Ishikawa (cell line): ENCODE measurements around the gene CACNA2D3.

Source experiments
- CEBPB ChIP-seq: IDR thresholded peaks from 2 replicates; pipeline ENCODE4 v1.6.1; 2012
- CREB1 ChIP-seq: IDR thresholded peaks from 2 replicates; pipeline ENCODE4 v1.6.1; 2012; ENCODE audit warnings: low read depth
- EGR1 ChIP-seq: IDR thresholded peaks from 2 replicates; pipeline ENCODE4 v1.6.1; 2012
- EP300 ChIP-seq: IDR thresholded peaks from 2 replicates; pipeline ENCODE4 v1.6.1; 2012; ENCODE audit warnings: borderline replicate concordance
- FOXM1 ChIP-seq: IDR thresholded peaks from 2 replicates; pipeline ENCODE4 v1.6.1; 2012; ENCODE audit warnings: low read depth, borderline replicate concordance
- MAX ChIP-seq: IDR thresholded peaks from 2 replicates; pipeline ENCODE4 v1.6.1; 2012
- NFIC ChIP-seq: IDR thresholded peaks from 2 replicates; pipeline ENCODE4 v1.6.1; 2012
- RAD21 ChIP-seq: IDR thresholded peaks from 2 replicates; pipeline ENCODE4 v1.6.1; 2012; ENCODE audit warnings: low read depth
- REST ChIP-seq: IDR thresholded peaks from 2 replicates; pipeline ENCODE4 v1.6.1; 2012; ENCODE audit warnings: low read depth, mild to moderate bottlenecking
- TAF1 ChIP-seq: IDR thresholded peaks from 2 replicates; pipeline ENCODE4 v1.6.1; 2012; ENCODE audit warnings: low read depth, mild to moderate bottlenecking
- TCF12 ChIP-seq: IDR thresholded peaks from 2 replicates; pipeline ENCODE4 v1.6.1; 2012; ENCODE audit warnings: low read depth
- TEAD4 ChIP-seq: IDR thresholded peaks from 2 replicates; pipeline ENCODE4 v1.6.1; 2012
- USF1 ChIP-seq: IDR thresholded peaks from 2 replicates; pipeline ENCODE4 v1.6.1; 2012
- YY1 ChIP-seq: IDR thresholded peaks from 2 replicates; pipeline ENCODE4 v1.6.1; 2012; ENCODE audit warnings: low read depth
- ZBTB7A ChIP-seq: IDR thresholded peaks from 2 replicates; pipeline ENCODE4 v1.6.1; 2012; ENCODE audit warnings: low read depth

CACNA2D3 gene

GRCh38 chr3:54888873-54889272 lies 766.5 kb downstream of the CACNA2D3 start:
- TF ChIP-seq ZBTB7A (no peak), CEBPB (no peak), TCF12 (no peak), FOXM1 (no peak), TEAD4 (no peak), EP300 (no peak), YY1 (no peak), USF1 (no peak), NFIC (no peak), RAD21 (no peak), CREB1 (no peak), TAF1 (no peak), MAX (no peak), REST (no peak)

GRCh38 chr3:54889731-54890130 lies 767.4 kb downstream of the CACNA2D3 start:
- TF ChIP-seq EP300 (no peak), USF1 (no peak), TAF1 (no peak)

GRCh38 chr3:54891540-54891897 lies 769.2 kb downstream of the CACNA2D3 start:
- TF ChIP-seq TAF1 (no peak), NFIC (peak; percentile 21; the same call in 1 of the 2 replicates), TCF12 (no peak)

GRCh38 chr3:54892168-54892567 lies 769.8 kb downstream of the CACNA2D3 start:
- TF ChIP-seq TAF1 (no peak), REST (no peak), TEAD4 (no peak), USF1 (no peak), EP300 (no peak), YY1 (no peak), RAD21 (no peak), EGR1 (no peak), FOXM1 (no peak), ZBTB7A (no peak)

GRCh38 chr3:54895613-54896012 lies 773.3 kb downstream of the CACNA2D3 start:
- TF ChIP-seq REST (peak; percentile 12; the same call in 1 of the 2 replicates), TEAD4 (no peak)
